NCI-H187 (cell line): ENCODE results near the gene COL26A1.
"Not testable (repeated sequence)": the region's sequence is repeated elsewhere in the genome, so short reads cannot be mapped to it uniquely, and the experiment has no call there.

Experiments
- DNase-seq, 2 experiments: peaks; one replicate each; lab custom pipeline; 2025; lab: John Stamatoyannopoulos, UW

COL26A1 gene

DNA sequence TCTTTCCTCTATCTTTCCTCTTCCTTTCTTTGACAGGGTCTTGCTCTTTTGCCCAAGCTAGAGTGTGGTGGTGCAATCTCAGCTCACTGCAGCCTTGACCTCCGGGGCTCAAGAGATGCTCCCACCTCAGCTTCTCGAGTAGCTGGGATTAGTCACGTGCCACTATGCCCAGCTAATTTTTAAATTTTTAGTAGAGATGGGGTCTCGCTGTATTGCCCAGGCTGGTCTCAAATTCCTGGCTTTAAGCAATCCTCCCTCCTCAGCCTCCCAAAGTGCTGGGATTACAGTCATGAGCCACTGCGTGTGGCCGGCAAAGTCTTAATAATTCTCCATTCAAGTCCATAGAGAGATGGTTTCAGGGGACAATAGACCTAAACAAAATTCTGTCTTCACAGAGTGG lies 40.2 kb downstream of the COL26A1 start:
- DNase-seq = no peak

GRCh38 chr7:101405474-101406067 lies 42.9 kb downstream of the COL26A1 start:
- DNase-seq = no peak

- DNase-seq = no peak
Measured at GRCh38 chr7:101410743-101411507, 48.2 kb downstream of the COL26A1 start.

DNA sequence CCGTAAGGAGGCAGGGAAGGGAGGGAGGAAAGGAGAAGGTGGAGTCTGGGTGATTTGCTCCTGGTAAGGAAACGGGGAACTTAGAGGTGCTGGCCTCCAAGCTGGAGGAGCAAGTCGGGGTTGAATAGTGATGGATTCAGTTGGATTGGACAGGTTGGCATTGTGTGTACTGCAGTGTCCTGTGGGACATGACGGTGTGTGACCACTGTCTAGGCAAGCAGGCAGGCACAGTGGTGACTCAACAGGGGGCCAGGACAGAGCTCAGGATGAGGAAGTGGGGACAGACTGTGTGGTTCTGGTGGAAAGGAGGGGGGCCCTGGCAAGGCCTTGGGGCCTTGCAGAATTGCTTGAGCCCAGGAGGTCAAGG lies 48.8 kb downstream of the COL26A1 start:
- no peak for DNase-seq

- DNase-seq = no peak
Measured at GRCh38 chr7:101412976-101413375, 50.3 kb downstream of the COL26A1 start.

DNA sequence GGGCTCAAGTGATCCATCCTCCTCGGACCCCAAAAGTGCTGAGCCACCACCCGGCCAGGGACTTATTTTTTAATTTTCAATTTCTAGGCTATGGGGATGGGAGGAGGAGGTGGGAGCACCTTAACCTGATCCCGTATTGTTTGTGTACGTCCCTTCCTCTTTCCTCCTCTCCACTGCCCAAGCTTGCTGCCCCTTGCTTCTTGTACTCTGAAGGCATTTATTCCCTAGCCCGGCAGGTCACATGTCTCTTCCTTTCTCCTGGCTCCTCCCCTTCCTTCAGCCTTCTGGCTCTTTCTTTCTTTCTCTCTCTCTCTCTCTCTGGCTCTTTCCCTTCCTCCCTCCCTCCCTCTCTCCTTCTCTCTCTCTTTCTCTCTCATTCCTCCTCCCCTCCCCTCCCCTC lies 56.0 kb downstream of the COL26A1 start:
- no peak for DNase-seq

DNA sequence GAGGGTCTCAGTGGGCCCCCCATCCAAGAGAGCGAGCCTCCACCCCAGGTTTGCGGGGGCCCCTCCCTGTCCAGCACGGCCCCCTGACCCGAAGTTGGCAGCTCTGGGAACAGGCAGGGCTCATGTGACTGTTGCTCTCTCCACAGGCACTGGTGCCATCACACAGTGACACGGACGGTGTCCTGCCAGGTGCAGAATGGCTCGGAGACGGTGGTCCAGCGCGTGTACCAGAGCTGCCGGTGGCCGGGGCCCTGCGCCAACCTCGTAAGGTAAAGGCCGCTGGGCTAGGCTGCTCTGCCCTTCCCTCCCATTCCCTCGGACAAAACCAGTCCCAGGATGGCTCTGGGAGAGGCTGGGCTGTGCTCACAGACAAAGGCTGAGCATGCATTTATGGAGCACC lies 57.2 kb downstream of the COL26A1 start:
- no peak for DNase-seq

GRCh38 chr7:101420436-101420835 lies 57.8 kb downstream of the COL26A1 start:
- no peak for DNase-seq

DNA sequence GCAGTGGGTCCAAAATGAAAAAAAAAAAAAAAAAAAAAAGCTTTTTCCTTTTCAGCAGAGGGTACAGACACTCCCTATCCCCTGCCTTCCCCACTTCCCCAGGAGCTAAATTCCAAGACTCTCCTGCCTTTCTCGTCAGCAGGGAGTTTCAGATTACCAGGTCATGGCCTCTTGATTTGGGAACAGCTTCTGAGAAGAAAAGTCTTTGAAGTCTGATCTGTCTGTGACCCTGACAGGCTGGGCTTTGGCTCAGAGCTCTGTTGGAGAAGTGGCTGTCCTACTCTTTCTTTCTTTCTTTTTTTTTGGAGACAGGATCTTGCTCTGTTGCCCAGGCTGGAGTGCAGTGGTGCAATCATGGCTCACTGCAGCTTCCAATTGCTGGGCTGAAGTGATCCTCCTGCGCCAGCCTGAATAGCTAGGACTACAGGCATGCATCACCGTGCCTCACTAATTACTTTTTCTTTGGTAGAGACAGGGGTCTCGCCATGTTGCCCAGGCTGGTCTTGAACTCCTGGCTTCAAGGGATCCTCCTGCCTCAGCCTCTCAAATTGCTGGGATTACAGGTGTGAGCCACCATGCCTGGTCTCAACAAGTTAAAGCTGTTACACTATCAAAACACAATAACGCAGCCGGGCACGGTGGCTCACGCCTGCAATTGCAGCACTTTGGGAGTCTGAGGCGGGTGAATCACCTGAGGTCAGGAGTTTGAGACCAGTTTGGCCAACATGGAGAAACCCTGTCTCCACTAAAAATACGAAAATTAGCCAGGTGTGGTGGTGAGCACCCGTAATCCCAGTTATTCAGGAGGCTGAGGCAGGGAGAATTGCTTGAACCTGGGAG lies 59.9 kb downstream of the COL26A1 start:
- DNase-seq = no peak

- DNase-seq = no peak
Measured at GRCh38 chr7:101426303-101427011, 63.8 kb downstream of the COL26A1 start.

DNA sequence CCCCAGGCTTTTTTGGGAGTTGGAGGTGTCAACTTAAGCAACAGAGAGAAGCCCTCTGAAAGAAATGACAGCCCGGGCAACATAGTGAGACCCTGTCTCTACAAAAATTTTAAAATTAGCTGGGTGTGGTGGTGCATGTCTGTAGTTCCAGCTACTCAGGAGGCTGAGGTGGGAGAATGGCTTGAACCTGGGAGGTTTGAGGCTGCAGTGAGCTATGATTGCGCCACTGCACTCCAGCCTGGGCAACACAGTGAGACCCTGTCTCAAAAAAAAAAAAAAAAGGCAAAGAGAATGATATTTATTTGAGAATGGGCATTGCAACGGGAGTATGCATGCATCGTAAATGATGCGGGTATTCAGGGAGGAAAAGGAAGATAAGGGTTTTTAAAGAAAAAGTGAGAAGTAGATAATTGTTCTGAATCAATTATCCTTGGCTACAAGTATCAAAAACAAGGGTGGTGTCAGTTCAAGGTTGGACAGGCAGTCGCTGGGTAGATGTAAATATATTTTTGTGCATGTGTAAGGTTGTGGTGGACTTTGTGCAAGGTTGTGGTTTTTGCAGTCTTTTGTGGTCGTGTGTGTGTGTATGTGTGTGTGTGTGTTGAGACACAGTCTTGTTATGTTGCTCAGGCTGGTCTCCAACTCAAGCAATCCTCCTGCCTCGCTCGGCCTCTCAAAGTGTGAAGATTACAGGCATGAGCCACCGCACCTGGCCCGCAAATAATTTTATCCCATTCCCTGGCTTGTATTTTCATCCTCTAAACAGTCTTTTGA lies 65.6 kb downstream of the COL26A1 start:
- no peak for DNase-seq

GRCh38 chr7:101432316-101432715 lies 69.6 kb downstream of the COL26A1 start:
- no peak for DNase-seq

DNA sequence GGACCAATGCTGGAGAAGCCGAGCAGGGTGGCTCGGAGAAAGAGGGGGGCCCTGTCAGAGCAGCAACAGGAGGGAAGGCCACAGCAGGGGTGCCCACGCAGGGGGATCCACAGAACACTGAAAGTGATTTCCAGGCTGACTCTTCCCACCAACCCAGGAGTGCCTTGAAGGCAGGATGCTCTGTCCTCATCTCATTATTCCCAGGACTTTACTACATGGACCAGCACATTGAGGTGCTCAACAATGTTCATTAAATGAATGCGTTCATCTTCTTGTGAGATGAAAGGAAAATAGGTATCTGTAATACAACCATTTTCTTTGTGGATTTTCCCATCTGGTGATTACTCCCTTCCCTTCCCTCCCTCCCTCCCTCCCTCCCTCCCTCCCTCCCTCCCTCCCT lies 71.0 kb downstream of the COL26A1 start:
- DNase-seq = no peak

DNA sequence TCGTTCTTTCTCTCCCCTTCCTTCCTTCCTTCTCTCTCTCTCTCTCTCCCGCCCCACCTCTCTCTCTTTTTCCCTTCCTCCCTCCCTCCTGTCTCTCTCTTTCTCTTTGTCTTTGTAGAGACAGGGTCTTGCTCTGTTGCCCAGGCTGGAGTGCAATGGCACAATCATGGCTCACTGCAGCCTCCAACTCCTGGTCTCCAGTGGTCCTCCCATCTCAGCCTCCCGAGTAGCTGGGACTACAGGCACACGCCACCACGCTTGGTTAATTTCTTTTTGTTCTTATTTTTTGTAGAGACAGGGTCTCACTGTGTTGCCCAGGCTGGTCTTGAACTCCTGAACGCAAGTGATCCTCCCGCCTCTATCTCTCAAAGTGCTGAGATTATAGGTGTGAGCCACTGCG lies 71.5 kb downstream of the COL26A1 start:
- not testable (repeated sequence) for DNase-seq

GRCh38 chr7:101435461-101436220 lies 73.0 kb downstream of the COL26A1 start:
- DNase-seq = no peak

- DNase-seq = no peak
Measured at GRCh38 chr7:101436221-101436735, 73.6 kb downstream of the COL26A1 start.

DNA sequence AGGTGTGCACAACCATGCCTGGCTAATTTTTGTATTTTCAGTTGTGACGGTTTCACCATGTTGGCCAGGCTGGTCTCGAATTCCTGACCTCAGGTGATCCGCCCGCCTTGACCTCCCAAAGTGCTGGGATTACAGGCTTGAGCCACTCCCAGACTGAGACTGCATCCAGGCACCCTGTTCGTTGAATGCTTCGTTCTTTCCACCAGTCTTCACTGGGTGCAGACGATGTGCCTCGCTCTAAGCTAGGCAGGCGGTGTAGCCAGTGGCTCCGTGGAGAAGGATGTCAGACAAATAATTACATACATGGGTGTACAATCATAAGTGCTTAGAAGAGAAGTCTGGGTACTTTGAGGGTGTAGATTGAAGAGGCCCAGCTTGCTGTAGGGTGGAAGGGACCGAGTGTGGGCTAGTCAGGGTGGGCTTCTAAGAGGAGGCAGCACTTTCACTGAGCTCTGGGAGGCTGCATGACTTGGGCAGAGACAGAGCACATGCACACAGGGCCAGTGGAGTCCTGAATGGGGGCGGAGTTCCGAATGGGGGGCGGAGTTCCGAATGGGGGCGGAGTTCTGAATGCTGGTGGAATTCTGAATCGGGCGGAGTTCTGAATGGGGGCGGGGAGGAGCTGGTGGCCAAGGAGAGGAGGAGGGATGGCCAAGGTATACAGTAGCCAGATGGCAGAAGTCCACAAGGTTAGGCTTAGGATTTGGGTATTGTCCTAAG lies 74.3 kb downstream of the COL26A1 start:
- DNase-seq = no peak

- DNase-seq = no peak
Measured at GRCh38 chr7:101441890-101442289, 79.2 kb downstream of the COL26A1 start.

GRCh38 chr7:101442426-101443070 lies 79.9 kb downstream of the COL26A1 start:
- no peak for DNase-seq
